ENCODE measurements around the gene PPIG. TPM values are rescaled to one million over a fixed set of nuclear protein-coding genes. Genes with fewer than 3 reads are reported as not detected.

Gene PPIG
- total RNA-seq, 1 experiment from 2014 or later, result 66.2 TPM

DNA sequence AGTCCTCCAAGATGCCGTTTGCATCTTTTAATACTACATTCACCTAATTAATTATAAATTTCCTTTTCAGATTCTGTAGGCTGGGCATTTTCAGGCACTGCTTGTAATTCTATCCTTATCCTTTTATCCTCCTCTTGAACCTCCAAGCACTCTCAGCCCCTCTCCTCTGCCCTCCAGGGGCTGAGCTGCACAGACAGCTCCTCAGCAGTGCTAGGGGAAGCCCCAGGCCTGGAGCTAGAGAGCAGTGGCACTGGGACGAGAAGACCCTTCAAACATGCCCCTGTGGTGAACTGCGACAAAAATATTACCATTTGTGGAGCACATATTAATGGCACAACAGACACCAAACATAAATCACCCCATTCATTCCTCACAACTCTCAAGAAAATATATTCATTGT, 77.1 kb downstream of the PPIG start:
- no CpG with 5 or more reads among the region's 3 CpGs for WGBS (ENCODE audit: extremely low coverage, insufficient read length, low lambda C conversion rate)
- no peak overlapping the region for H4K8ac ChIP-seq (replicated peaks; ENCODE audit: insufficient read length, low read depth, low read length)
- no peaks in the 10 kb centered on the region for H3K4me1 Mint-ChIP-seq
- no peaks in the 10 kb centered on the region for H3K79me2 ChIP-seq (ENCODE audit: insufficient read depth, low read length)
- no peaks in the 10 kb centered on the region for H3K23me2 ChIP-seq (ENCODE audit: insufficient read length, low read depth, low read length, poor library complexity, severe bottlenecking)
- H4K91ac ChIP-seq (ENCODE audit: insufficient read length, low read depth, low read length), result no peak overlapping the region
- no peak overlapping the region for H2BK5ac ChIP-seq (ENCODE audit: insufficient read length, low read length)
- TF ChIP-seq, protein P1, sequence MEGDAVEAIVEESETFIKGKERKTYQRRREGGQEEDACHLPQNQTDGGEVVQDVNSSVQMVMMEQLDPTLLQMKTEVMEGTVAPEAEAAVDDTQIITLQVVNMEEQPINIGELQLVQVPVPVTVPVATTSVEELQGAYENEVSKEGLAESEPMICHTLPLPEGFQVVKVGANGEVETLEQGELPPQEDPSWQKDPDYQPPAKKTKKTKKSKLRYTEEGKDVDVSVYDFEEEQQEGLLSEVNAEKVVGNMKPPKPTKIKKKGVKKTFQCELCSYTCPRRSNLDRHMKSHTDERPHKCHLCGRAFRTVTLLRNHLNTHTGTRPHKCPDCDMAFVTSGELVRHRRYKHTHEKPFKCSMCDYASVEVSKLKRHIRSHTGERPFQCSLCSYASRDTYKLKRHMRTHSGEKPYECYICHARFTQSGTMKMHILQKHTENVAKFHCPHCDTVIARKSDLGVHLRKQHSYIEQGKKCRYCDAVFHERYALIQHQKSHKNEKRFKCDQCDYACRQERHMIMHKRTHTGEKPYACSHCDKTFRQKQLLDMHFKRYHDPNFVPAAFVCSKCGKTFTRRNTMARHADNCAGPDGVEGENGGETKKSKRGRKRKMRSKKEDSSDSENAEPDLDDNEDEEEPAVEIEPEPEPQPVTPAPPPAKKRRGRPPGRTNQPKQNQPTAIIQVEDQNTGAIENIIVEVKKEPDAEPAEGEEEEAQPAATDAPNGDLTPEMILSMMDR (conservative IDR thresholded peaks at IDR 0.05), result no peak
- H3T11ph ChIP-seq (ENCODE audit: low read length), result no peak overlapping the region
- no peak overlapping the region for H3K4ac ChIP-seq (ENCODE audit: low read depth, low read length)
- no peaks in the 10 kb centered on the region for H3K27me3 ChIP-seq (ENCODE audit: insufficient read depth, low read length)
- no peak overlapping the region for H2BK20ac ChIP-seq (ENCODE audit: low read depth, low read length, poor library complexity, severe bottlenecking)
- no peak overlapping the region for H3K14ac ChIP-seq (ENCODE audit: insufficient read depth, low read length)
- no peak overlapping the region for H3K23ac ChIP-seq (ENCODE audit: insufficient read length, low read depth, low read length)
- H3K18ac ChIP-seq (ENCODE audit: insufficient read length, low read depth, low read length), result no peak overlapping the region
- no peak overlapping the region for H3K4me2 ChIP-seq (ENCODE audit: insufficient read depth, insufficient read length, low read length)
- H3K79me1 ChIP-seq (ENCODE audit: insufficient read depth, low read depth, low read length, poor library complexity, severe bottlenecking), result no peaks in the 10 kb centered on the region
- no peak overlapping the region for H3K4me3 Mint-ChIP-seq
- DNase-seq, result no peak
- H3K9me3 Mint-ChIP-seq, result no peaks in the 10 kb centered on the region
- no peak overlapping the region for H3K56ac ChIP-seq (ENCODE audit: insufficient read length, low read depth, low read length)
- H2BK12ac ChIP-seq (ENCODE audit: insufficient read length, low read depth, low read length), result no peak overlapping the region
- no peak overlapping the region for H3K27ac ChIP-seq (ENCODE audit: insufficient read length, low read depth, low read length)
- H2AFZ ChIP-seq (ENCODE audit: low read length), result no peak overlapping the region
- H3K36me3 Mint-ChIP-seq (ENCODE audit: insufficient read depth in 1 of 3, low read depth in 3 of 3), result no peaks in the 10 kb centered on the region
- H2BK15ac ChIP-seq (ENCODE audit: low read depth, low read length), result no peak overlapping the region
- no peaks in the 10 kb centered on the region for H3K9me3 ChIP-seq (ENCODE audit: control insufficient read depth, low read depth, low read length)
- no peaks in the 10 kb centered on the region for H3K27me3 Mint-ChIP-seq (ENCODE audit: low read depth)
- no peaks in the 10 kb centered on the region for H3K4me1 ChIP-seq (ENCODE audit: insufficient read depth, low read length)
- H4K5ac ChIP-seq (ENCODE audit: insufficient read length, low read depth, low read length), result no peak overlapping the region
- H3K27ac Mint-ChIP-seq, result no peak overlapping the region
- H2AK5ac ChIP-seq (ENCODE audit: insufficient read length, low read length), result no peak overlapping the region
- H3K9ac ChIP-seq (ENCODE audit: extremely low read depth, insufficient read length, low read length), result no peak overlapping the region
- no peaks in the 10 kb centered on the region for H4K20me1 ChIP-seq (ENCODE audit: control insufficient read depth, insufficient read depth, insufficient read length)
- H2BK120ac ChIP-seq (ENCODE audit: low read depth, low read length, poor library complexity, severe bottlenecking), result no peak overlapping the region
